Measurements from ENCODE around the gene ASZ1.

ASZ1 gene

GRCh38 chr7:117401293-117402002 is 25.8 kb downstream of the ASZ1 start:
- no peak for DNase-seq

DNA sequence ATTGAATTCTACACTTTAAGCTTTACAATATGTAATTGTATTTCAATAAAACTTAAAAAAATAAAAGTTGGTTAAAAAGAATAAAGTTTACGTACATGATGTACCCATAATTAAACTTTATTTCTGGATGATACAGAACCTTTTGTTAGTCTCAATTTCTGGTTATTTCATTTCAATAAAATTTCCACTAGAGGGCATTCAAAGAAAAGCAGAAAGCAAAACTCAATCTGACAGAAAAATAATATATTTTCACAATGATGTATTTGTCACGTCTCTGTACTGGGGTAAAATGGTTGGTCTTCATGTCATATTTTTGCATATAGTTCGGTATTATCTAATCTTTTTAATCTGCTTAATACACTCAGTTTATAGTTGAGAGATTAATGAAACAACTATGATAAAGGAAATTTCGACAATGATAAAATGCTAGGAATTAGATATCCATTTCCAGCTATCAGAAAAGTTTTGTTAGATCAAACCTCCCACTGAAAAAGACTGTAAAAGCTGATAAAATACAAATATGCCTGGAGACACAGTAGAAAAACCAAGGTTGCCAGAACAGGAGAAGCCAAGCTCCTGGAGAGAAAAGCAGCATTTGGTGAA is 27.4 kb downstream of the ASZ1 start:
- DNase-seq = peak; percentile 4

DNA sequence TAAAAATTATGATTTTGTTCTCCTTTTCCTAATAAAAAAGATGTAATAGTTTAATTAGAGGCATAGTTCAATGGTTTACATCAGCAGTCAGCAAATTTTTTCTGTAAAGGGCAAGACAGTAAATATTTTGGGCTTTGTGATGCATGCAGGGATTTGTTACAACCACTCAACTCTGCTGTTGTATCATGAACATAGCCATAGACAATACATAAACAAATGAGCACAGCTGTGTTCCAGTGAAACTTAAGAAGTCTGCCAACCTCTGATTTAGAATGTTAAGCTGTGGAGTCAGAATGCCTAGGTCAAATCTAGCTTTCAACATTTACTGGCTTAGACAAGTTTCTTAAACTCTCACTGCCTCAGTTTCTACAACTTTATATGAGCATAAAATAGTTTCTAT is 31.6 kb downstream of the ASZ1 start:
- DNase-seq = no peak

GRCh38 chr7:117393781-117394180 is 33.5 kb downstream of the ASZ1 start:
- no peak for DNase-seq

DNA sequence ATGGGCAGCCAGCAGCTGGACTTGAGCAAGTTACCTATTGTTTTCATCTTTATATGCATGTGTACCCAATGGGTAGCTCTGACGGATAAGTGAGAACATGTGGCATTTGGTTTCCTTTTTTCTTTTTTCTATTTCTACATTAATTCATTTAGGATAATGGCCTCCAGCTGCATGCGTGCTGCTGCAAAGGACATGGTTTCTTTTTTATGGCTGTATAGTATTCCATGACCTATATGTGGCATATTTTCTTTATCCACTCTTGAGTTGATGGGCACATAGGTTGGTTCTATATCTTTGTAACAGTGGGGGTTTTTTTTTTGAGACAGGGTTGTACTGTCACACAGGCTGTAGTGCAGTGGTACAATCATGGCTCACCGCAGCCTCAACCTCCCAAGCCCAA is 37.4 kb downstream of the ASZ1 start:
- no peak for DNase-seq

DNA sequence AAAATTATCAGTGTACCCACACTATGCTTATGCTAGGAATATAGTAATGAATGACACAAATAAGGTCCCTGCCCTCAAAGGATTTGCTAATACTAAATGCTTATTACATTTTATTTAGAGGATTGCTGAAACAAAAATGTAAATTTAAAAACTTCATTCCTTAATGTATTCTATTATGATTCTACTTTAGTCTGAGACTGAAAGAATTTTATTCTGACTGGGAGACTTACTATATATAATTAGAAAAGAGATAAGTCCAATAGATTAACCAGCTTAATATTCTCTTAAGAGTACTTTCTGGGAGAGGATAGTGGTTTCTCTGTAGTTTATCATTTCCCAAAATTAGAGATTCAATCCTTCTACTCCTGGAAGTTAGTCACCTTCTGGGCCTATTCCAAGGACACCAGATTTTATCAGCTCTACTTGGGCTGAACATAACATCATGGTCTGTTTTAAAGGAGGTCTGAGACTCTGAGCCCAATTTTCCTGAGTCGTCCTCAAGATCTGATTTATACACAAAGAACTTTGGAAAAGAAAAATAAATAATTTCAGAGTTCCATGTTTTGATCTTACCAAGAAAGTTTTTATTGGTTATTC is 41.1 kb downstream of the ASZ1 start:
- DNase-seq = no peak

DNA sequence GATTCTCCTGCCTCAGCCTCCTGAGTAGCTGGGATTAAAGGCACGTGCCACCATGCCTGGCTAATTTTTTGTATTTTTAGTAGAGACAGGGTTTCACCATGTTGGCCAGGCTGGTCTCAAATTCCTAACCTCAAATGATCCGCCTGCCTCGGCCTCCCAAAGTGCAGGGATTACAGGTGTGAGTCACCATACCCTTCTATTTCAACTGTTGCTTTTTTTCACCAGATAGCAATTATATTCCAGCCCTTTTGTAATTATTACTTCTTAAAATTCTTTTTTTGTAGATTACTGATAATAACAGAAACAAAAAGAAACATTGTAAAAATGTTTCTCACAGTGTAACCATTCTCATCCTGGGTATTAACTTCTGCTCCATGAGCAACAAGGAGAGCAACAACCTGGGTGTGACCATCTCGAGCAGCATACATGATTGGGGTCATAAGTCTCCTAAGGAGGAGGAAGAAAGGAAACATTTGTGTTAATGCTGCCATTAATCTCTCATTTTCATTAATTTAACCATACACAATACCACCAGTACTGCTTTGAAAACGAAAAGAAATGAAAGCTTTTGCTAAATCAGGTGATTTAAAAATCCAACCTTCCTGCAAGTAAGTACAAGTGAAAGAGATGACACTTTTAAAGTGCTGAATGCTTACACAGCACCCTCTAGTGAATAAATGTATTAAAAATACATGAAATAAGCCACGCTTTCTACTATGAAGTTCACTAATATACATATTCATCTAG is 41.8 kb downstream of the ASZ1 start:
- DNase-seq = peak; percentile 14

- no peak for DNase-seq
Observed at GRCh38 chr7:117384688-117385362, 42.5 kb downstream of the ASZ1 start.

DNA sequence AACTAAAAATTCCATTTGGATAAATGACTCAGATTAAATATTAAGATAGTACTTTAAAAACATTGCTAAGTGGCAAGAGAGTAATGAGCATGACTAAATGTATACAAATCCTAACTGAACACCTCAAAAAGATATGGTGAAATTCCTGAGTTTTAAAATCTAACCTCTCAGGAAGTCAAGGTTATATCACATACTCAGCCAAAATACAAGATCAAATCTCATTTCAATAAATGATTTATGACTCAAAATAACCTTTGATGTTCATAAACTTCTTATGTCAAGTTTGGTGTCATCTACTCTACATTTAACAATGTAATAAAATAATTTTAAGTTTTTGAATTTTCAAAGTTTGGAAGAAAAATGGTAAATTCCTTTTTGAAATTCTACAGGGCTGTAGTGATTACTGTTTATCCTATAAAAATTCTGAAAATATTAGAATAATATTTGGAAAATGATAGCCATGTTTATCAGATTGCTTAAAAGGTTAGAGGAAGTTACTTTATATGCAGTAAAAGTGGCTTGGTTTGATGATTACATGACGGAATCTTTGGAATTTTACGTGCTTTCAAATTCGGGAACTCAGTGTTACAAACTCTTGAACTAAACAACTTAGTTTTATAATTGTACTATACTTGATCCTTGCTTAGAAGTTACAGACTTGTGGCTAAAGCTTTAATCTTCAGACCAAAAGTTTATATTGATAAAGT is 43.7 kb downstream of the ASZ1 start:
- no peak for DNase-seq

DNA sequence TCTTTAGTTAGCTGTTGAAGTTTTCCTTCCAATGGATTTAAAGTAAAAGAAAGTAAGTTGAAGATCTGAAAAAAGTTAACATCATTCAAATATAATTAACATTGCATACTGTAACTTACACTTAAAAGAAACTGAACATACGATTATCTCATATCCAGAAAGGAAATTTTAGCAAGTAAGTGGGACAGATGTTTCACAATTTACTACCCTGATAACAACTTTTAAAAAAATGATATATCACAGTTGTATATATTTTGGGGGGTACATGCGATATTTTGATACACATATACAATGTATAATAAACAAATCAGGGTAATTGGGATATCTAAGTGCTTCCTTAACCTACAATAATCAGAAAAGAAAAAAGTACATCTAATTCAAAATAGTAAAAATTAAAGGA is 44.2 kb downstream of the ASZ1 start:
- no peak for DNase-seq

GRCh38 chr7:117381362-117381761 is 45.9 kb downstream of the ASZ1 start:
- DNase-seq = no peak

DNA sequence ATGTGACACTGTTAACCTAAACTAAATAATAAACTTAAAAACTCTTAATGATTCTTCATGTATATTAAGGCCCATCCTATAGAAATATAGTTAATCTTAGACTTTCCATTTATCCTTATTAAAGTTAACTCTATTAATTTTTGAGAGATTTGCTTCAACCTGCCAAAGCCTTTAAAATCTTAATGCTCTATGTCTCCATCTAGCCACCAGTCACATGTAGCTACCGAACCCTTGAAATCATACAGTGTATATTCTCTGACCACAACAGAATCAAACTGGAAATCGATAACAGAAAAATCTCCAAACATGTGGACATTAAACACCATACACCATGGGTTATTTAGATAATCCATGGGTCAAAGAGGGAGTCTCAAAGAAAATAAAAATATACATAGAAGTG is 51.9 kb downstream of the ASZ1 start:
- DNase-seq = no peak

DNA sequence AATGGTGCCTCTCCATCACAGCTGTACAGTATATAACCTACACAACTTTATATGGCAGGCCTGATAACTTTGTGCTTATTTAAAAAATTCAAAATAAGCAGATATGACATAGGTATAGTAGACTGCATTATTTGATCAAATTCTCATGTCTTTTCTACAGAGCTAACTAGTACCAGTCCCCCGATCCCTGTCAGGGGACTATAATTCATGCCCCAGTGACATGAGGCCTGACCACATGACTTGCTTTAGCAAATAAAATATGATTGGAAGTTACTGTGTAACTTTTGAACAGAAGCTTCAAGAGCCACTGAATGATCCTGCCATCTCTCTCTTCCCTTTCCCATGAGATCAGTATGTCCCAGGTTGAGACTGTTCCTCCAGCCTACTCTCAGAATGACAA is 55.2 kb downstream of the ASZ1 start:
- DNase-seq = no peak

DNA sequence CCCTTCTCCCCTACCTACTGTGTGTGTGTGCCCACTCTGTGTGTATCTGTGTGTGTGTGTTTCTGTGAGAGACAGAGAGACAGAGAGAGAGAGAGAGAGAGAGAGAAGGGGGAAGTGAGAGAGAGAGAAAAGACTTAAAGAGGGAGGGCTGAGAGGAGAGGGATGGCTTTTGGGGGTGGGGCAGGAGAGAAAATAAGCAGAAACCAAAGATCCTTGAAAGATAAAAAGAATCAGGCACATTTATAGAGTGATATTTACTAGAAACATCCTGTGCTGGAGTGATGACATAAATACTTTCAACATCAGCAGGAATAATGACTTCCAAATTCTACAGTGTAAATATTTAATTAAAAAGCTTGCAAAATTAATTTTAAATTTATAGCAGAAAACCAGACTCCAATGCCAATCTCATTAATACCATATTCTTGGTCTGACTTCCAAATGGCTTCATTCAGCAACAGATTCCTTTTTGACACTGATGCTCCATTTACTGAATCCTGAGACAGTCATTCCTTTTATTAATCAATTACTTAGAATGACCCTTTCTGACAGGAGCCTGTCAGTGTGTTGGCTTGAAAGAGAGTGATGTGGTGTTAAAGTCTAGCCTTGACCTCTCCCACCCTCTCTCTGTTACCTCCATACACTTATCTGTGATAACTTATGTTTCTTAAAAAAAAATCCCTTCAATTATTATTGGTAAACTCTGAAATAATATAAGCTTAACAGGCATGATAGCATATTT is 62.8 kb downstream of the ASZ1 start:
- no peak for DNase-seq

GRCh38 chr7:117362294-117362888 is 64.9 kb downstream of the ASZ1 start:
- DNase-seq = no peak

DNA sequence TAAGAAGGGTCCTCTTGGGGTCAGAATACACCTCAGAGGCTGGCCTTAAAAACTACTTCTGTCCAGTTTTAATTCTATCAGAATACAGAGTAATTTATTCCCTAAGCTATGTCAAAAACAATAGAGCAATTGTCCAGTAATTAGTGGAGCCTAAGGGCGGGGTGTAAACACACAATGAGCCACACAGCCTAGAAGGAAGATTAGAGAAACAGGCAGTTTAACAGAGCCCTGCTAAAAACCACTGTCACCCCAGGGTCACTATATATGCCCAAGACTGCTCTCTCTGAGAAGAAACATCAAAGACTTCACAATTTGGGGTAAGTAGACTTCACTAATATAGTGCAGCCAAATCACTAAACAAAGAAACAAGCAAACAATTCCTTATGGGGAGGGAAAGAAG is 77.3 kb downstream of the ASZ1 start:
- no peak for DNase-seq

- DNase-seq = no peak
Observed at GRCh38 chr7:117349570-117349969, 77.7 kb downstream of the ASZ1 start.

- DNase-seq = no peak
Observed at GRCh38 chr7:117347962-117348672, 79.2 kb downstream of the ASZ1 start.

DNA sequence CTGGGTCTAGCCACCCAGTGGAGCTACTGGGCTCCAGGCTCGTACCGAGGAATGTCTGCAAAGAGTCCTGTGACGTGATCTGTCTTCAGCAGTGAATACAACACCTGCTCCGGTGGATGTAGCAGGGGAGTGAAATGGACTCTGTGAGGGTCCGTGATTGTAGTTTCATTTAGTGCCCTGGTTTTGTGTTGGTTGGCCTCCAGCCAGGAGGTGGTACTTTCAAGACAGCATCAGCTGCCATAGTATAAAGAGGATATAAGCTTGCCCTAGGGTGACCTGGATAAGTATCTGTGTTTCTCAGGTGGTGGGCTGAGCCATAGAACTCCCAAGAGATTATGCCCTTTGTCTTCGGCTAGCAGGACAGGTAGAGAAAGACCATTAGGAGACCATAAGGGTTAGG is 79.8 kb downstream of the ASZ1 start:
- DNase-seq = no peak

DNA sequence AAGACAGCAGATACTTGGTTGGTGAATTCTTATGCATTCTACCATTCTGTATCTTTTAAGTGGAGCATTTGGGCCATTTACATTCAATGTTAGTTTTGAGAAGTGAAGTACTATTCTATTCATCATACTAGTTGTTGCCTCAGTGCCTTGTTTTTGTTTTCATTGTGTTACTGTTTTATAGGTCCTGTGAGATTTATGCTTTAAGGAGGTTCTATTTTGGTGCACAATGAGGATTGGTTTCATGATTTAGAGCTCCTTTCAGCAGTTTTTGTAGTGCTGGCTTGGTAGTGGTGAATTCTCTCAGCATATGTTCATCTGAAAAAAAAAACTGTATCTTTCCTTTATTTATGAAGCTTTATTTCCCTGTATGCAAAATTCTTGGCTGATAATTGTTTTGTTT is 81.1 kb downstream of the ASZ1 start:
- DNase-seq = no peak

DNA sequence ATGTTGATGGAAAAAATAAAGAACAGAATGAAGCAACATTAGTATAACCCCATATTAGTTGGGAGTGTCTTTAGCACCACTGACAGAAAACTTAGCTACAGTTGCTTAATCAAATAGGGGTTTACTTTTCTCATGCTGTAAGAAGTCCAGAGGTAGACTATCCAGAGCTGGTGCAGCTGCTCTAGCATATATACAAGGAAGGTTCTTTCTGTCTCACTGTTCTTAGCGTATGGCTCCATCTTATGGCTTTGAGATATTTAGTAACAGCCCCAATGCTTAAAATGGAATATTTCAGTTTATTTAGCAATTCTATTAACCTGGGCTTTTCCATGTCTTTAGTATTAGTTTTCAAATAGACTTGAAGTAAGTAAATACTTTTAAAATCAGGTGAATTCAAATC is 89.3 kb downstream of the ASZ1 start:
- DNase-seq = no peak

All from NCI-H2081 treated with DMSO at 0.1 percent for 48 hours (cell line).